ENCODE measurements around the gene CLNK. TPM values are rescaled to one million over a fixed set of nuclear protein-coding genes. Genes with fewer than 3 reads are reported as not detected.

Gene CLNK
- total and polyA plus RNA-seq, 12 donors, result 0.07 to 0.35 (median 0.26) TPM; not detected in 9

DNA sequence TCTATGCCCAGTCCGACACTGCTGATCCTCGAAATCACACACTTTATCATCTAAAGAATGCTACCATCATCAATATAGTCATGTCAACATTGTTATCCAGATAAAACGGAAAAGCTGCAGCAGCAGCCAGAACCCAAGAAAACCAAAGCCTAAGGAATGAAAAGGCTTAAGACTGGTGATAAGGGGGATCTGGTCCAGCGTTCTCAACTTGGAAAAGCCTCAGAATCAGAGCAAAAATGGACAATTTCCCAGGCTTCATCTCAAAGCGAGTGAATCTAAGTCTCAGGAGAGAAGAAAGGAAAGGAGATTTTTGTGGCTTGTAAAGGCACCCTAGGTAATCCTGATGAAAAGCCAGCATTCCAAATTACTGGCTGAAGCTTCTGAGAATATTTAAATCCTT is 235.6 kb downstream of the CLNK start:
- 94 to 96% (median 95%) methylated on average over 5 of the region's 5 CpGs for WGBS, 4 donors
- intact Hi-C loops (cut with DNase I), result no loop called here
- Histone ChIP-seq H3K36me3 (replicated peaks in 1 of 2) (peaks cover 0 to 12% of the 10 kb centered on the region in 2 donors), H3K27ac (no peak overlapping the region), H3K4me3 (no peak overlapping the region), H3K9me3 (replicated peaks in 1 of 3) (no peaks in the 10 kb centered on the region), H3K27me3 (no peaks in the 10 kb centered on the region), H3K4me1 (replicated peaks in 1 of 2) (no peaks in the 10 kb centered on the region)
- no peak for DNase-seq
- TF ChIP-seq CTCF (IDR thresholded peaks at IDR 0.05), result no peak
- TF ChIP-seq POLR2A (IDR thresholded peaks at IDR 0.05), result no peak

GRCh38 chr4:10442976-10443375 is 241.6 kb downstream of the CLNK start:
- Histone ChIP-seq H3K4me3 (no peak overlapping the region), H3K4me1 (replicated peaks in 1 of 2) (no peaks in the 10 kb centered on the region), H3K27me3 (no peaks in the 10 kb centered on the region), H3K9me3 (replicated peaks in 1 of 3) (peaks cover 0 to 4% (median 0%) of the 10 kb centered on the region in 3 donors), H3K36me3 (replicated peaks in 1 of 2) (peaks cover 0 to 11% of the 10 kb centered on the region in 2 donors), H3K27ac (no peak overlapping the region)
- DNase-seq, result no peak
- TF ChIP-seq CTCF (IDR thresholded peaks at IDR 0.05), result no peak
- 85 to 93% (median 92%) methylated on average over 5 of the region's 5 CpGs for WGBS, 4 donors
- intact Hi-C loops (cut with DNase I), result no loop called here

DNA sequence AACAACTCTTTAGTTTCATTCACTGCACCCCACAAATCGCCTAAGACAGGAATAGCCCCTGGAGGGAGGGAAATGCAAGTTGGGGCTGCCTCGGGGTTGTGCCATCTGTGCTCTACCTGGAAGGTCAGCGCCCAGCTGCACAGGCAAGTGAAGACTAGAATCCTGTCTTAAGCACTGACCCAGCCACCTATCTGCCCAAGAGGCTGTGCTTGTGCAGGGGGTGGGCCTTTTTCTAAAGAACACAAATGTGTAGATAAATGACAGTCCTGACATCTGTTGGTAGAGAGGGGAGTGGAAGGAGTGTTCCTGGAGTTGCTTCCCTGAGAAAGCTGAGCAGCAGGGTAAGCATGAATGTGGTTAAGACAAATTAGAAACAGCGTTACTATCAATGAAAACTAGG is 243.1 kb downstream of the CLNK start:
- 82 to 89% (median 87%) methylated on average over 4 of the region's 4 CpGs for WGBS, 4 donors
- Histone ChIP-seq H3K36me3 (replicated peaks in 1 of 2) (peaks cover 0 to 11% of the 10 kb centered on the region in 2 donors), H3K9me3 (replicated peaks in 1 of 3) (peaks cover 0 to 4% (median 0%) of the 10 kb centered on the region in 3 donors), H3K4me3 (no peak overlapping the region), H3K4me1 (replicated peaks in 1 of 2) (no peaks in the 10 kb centered on the region), H3K27ac (no peak overlapping the region), H3K27me3 (no peaks in the 10 kb centered on the region)
- TF ChIP-seq CTCF (IDR thresholded peaks at IDR 0.05), result no peak
- intact Hi-C loops (cut with DNase I), result no loop called here
- DNase-seq, result no peak

DNA sequence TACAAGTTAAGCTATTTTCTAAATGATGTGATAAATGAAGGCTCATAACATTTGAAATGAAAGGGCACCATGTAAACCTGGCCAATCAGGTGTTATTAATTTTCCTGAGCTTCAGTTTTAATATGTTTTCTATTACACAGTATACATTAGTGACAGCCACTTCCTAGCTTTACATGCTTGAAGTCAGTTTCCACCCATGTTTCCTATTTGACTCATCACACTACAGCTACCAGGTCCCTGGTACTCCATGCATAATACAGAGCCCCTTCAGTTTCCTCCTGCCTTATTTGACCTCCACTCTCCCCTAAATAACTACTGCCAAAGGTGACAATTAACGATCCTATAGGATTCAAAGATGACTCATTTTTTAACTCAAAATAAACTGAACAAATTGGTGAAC is 245.6 kb downstream of the CLNK start:
- intact Hi-C loops (cut with DNase I), result no loop called here
- no peak overlapping the region for H3K27ac ChIP-seq
- H3K4me3 ChIP-seq, result no peak overlapping the region
- no peaks in the 10 kb centered on the region for H3K27me3 ChIP-seq
- H3K9me3 ChIP-seq (replicated peaks in 1 of 3), result peaks cover 0 to 4% (median 0%) of the 10 kb centered on the region in 3 donors
- DNase-seq, result no peak
- TF ChIP-seq POLR2A (IDR thresholded peaks at IDR 0.05), result no peak
- no peak for TF ChIP-seq CTCF (IDR thresholded peaks at IDR 0.05)
- 55 to 85% (median 66%) methylated on average over 1 of the region's 1 CpG for WGBS, 4 donors
- H3K4me1 ChIP-seq (replicated peaks in 1 of 2), result no peaks in the 10 kb centered on the region
- no peaks in the 10 kb centered on the region for H3K36me3 ChIP-seq (replicated peaks in 1 of 2)
